Mesenchymal stem cell (in vitro differentiated cells and primary cell): Measurements from ENCODE around the gene MUC4.

ENCODE experiments used
- DNase-seq: peaks from one replicate; pipeline ENCODE4 v3.0.0-alpha.2; 2013
- H2AFZ ChIP-seq: one replicate; pipeline ENCODE4 v1.6.1; 2013; ENCODE audit warnings: low read depth, mild to moderate bottlenecking, control low read depth, inconsistent platforms, low read length, moderate library complexity
- H2AK5ac ChIP-seq: 2 replicates; pipeline ENCODE4 v1.6.1; 2013; ENCODE audit warnings: low read length, moderate library complexity, mild to moderate bottlenecking, inconsistent platforms; ENCODE audit not compliant: severe bottlenecking
- H2BK120ac ChIP-seq: one replicate; pipeline ENCODE4 v1.6.1; 2013; ENCODE audit warnings: low read depth, mild to moderate bottlenecking, inconsistent platforms, low read length, moderate library complexity
- H2BK12ac ChIP-seq, 2 experiments: one replicate each; pipeline ENCODE4 v1.6.1; 2013; ENCODE audit warnings: inconsistent platforms in 2 of 2, low read length in 2 of 2, mild to moderate bottlenecking in 2 of 2, moderate library complexity in 2 of 2, control low read depth in 1 of 2
- H2BK15ac ChIP-seq: one replicate; pipeline ENCODE4 v1.6.1; 2013; ENCODE audit warnings: mild to moderate bottlenecking, low read depth, inconsistent platforms; ENCODE audit not compliant: poor library complexity, severe bottlenecking
- H2BK5ac ChIP-seq: 2 replicates; pipeline ENCODE4 v1.6.1; 2013; ENCODE audit warnings: low read depth, mild to moderate bottlenecking, low read length, control low read depth, inconsistent platforms; ENCODE audit not compliant: poor library complexity, severe bottlenecking
- H3K14ac ChIP-seq, 2 experiments: one replicate each; pipeline ENCODE4 v1.6.1; 2013; ENCODE audit warnings: inconsistent platforms in 2 of 2, low read length in 2 of 2, control low read depth in 1 of 2, mild to moderate bottlenecking in 1 of 2, moderate library complexity in 1 of 2
- H3K18ac ChIP-seq, 2 experiments: one replicate each; pipeline ENCODE4 v1.6.1; 2013; ENCODE audit warnings: inconsistent platforms in 2 of 2, low read length in 2 of 2, control low read depth in 1 of 2, low read depth in 1 of 2, mild to moderate bottlenecking in 1 of 2
- H3K23ac ChIP-seq, 2 experiments: one replicate each; pipeline ENCODE4 v1.6.1; 2013; ENCODE audit warnings: inconsistent platforms in 2 of 2, low read length in 2 of 2, mild to moderate bottlenecking in 2 of 2, moderate library complexity in 2 of 2, control low read depth in 1 of 2
- H3K27ac ChIP-seq: 2 replicates; pipeline ENCODE4 v1.5.1; 2013; ENCODE audit warnings: mild to moderate bottlenecking, moderate library complexity, low read length, control low read depth, inconsistent platforms; ENCODE audit not compliant: poor library complexity, severe bottlenecking
- H3K27me3 ChIP-seq, 2 experiments: 2 replicates each; pipeline versions ENCODE4 v1.6.1 to v1.7.0; 2013; ENCODE audit warnings: low read length in 2 of 2, mild to moderate bottlenecking in 2 of 2, moderate library complexity in 2 of 2, control low read depth in 1 of 2, inconsistent platforms in 1 of 2; ENCODE audit not compliant: control insufficient read depth in 1 of 2, insufficient read depth in 1 of 2
- H3K36me3 ChIP-seq, 2 experiments: 2 replicates each; pipeline versions ENCODE4 v1.6.1 to v1.7.0; 2013; ENCODE audit warnings: low read length in 2 of 2, control low read depth in 1 of 2, inconsistent platforms in 1 of 2, low read depth in 1 of 2, mild to moderate bottlenecking in 1 of 2; ENCODE audit not compliant: insufficient read depth in 2 of 2, control insufficient read depth in 1 of 2
- H3K4ac ChIP-seq, 2 experiments: one replicate each; pipeline ENCODE4 v1.6.1; 2013; ENCODE audit warnings: inconsistent platforms in 2 of 2, low read length in 2 of 2, mild to moderate bottlenecking in 2 of 2, moderate library complexity in 2 of 2, control low read depth in 1 of 2, low read depth in 1 of 2
- H3K4me1 ChIP-seq: 2 replicates; pipeline ENCODE4 v1.6.1; 2013; ENCODE audit warnings: low read depth, low read length, control low read depth; ENCODE audit not compliant: control insufficient read depth, insufficient read depth
- H3K4me2 ChIP-seq: 2 replicates; pipeline ENCODE4 v1.6.1; 2013; ENCODE audit warnings: low read length, mild to moderate bottlenecking, inconsistent platforms; ENCODE audit not compliant: poor library complexity, severe bottlenecking
- H3K4me3 ChIP-seq, 2 experiments: 2 replicates each; pipeline versions ENCODE4 v1.5.1 to v1.7.0; 2013; ENCODE audit warnings: low read length in 2 of 2, mild to moderate bottlenecking in 2 of 2, control low read depth in 1 of 2, low read depth in 1 of 2; ENCODE audit not compliant: insufficient read depth in 1 of 2
- H3K79me1 ChIP-seq: replicated peaks from 2 replicates; pipeline ENCODE4 v1.6.1; 2013; ENCODE audit warnings: mild to moderate bottlenecking, control low read depth, low read length, inconsistent platforms; ENCODE audit not compliant: poor library complexity, severe bottlenecking
- H3K9ac ChIP-seq: 2 replicates; pipeline ENCODE4 v1.7.0; 2013; ENCODE audit warnings: mild to moderate bottlenecking, low read length, moderate library complexity
- H3K9me3 ChIP-seq: 2 replicates; pipeline ENCODE4 v1.7.0; 2013; ENCODE audit warnings: mild to moderate bottlenecking, low read length; ENCODE audit not compliant: control insufficient read depth
- H4K8ac ChIP-seq: one replicate; pipeline ENCODE4 v1.6.1; 2013; ENCODE audit warnings: inconsistent platforms, mild to moderate bottlenecking, low read length, moderate library complexity
- H4K91ac ChIP-seq: one replicate; pipeline ENCODE4 v1.6.1; 2013; ENCODE audit warnings: mild to moderate bottlenecking, low read length, inconsistent platforms
- WGBS: methylation state at CpG from one replicate; pipeline ENCODE4 v1.1.7; 2013; ENCODE audit warnings: mixed read lengths; 5-methylcytosine and 5-hydroxymethylcytosine counted together

MUC4 gene

GRCh38 chr3:195854628-195855294 is 43.0 kb upstream of the MUC4 start:
- no peak overlapping the region for H2AK5ac ChIP-seq
- H3K4me2 ChIP-seq, result no peak overlapping the region
- H3K4ac ChIP-seq, result no peak overlapping the region
- WGBS, result 88% methylated on average over 6 of the region's 9 CpGs
- no peaks in the 10 kb centered on the region for H3K36me3 ChIP-seq
- no peak overlapping the region for H2BK5ac ChIP-seq
- no peak overlapping the region for H2BK12ac ChIP-seq
- no peaks in the 10 kb centered on the region for H3K4me1 ChIP-seq
- H3K79me1 ChIP-seq, result no peaks in the 10 kb centered on the region
- no peak overlapping the region for H4K8ac ChIP-seq
- H3K14ac ChIP-seq, result no peak overlapping the region
- no peak overlapping the region for H4K91ac ChIP-seq
- H2BK120ac ChIP-seq, result no peak overlapping the region
- H2AFZ ChIP-seq, result no peak overlapping the region
- H3K9ac ChIP-seq, result no peak overlapping the region
- no peak overlapping the region for H3K18ac ChIP-seq
- H3K27me3 ChIP-seq, result peaks cover 3 to 11% of the 10 kb centered on the region in 2 experiments
- H3K9me3 ChIP-seq, result no peaks in the 10 kb centered on the region
- no peak overlapping the region for H3K4me3 ChIP-seq
- H3K23ac ChIP-seq, result no peak overlapping the region
- H3K27ac ChIP-seq, result no peak overlapping the region
- DNase-seq, result no peak
- H2BK15ac ChIP-seq, result no peak overlapping the region

GRCh38 chr3:195853996-195854395 is 42.3 kb upstream of the MUC4 start:
- H2AFZ ChIP-seq, result no peak overlapping the region
- H3K18ac ChIP-seq, result no peak overlapping the region
- no peak for DNase-seq
- H3K79me1 ChIP-seq, result no peaks in the 10 kb centered on the region
- H3K27ac ChIP-seq, result no peak overlapping the region
- no peaks in the 10 kb centered on the region for H3K9me3 ChIP-seq
- H3K36me3 ChIP-seq, result no peaks in the 10 kb centered on the region
- H4K91ac ChIP-seq, result no peak overlapping the region
- no peak overlapping the region for H3K4me2 ChIP-seq
- no peak overlapping the region for H2AK5ac ChIP-seq
- no peak overlapping the region for H2BK15ac ChIP-seq
- H4K8ac ChIP-seq, result no peak overlapping the region
- H2BK12ac ChIP-seq, result no peak overlapping the region
- H3K4ac ChIP-seq, result no peak overlapping the region
- WGBS, result 88% methylated on average over 14 of the region's 14 CpGs
- no peak overlapping the region for H3K9ac ChIP-seq
- no peak overlapping the region for H2BK5ac ChIP-seq
- H3K4me3 ChIP-seq, result no peak overlapping the region
- no peaks in the 10 kb centered on the region for H3K4me1 ChIP-seq
- H2BK120ac ChIP-seq, result no peak overlapping the region
- H3K27me3 ChIP-seq, result peaks cover 3 to 11% of the 10 kb centered on the region in 2 experiments
- no peak overlapping the region for H3K14ac ChIP-seq
- no peak overlapping the region for H3K23ac ChIP-seq

- no peak overlapping the region for H2AK5ac ChIP-seq
- no peak overlapping the region for H2BK5ac ChIP-seq
- H3K79me1 ChIP-seq, result no peaks in the 10 kb centered on the region
- no peak overlapping the region for H4K8ac ChIP-seq
- H3K9ac ChIP-seq, result no peak overlapping the region
- no peak overlapping the region for H2BK12ac ChIP-seq
- no peak overlapping the region for H3K4me3 ChIP-seq
- no peak overlapping the region for H2BK15ac ChIP-seq
- H3K4ac ChIP-seq, result no peak overlapping the region
- no peak overlapping the region for H3K23ac ChIP-seq
- H3K27ac ChIP-seq, result no peak overlapping the region
- H3K14ac ChIP-seq, result no peak overlapping the region
- no peak overlapping the region for H3K18ac ChIP-seq
- H3K4me2 ChIP-seq, result no peak overlapping the region
- no peaks in the 10 kb centered on the region for H3K36me3 ChIP-seq
- 93% methylated on average over 20 of the region's 20 CpGs for WGBS
- H3K27me3 ChIP-seq, result peaks cover 3 to 11% of the 10 kb centered on the region in 2 experiments
- no peaks in the 10 kb centered on the region for H3K4me1 ChIP-seq
- H3K9me3 ChIP-seq, result no peaks in the 10 kb centered on the region
- DNase-seq, result no peak
- H2BK120ac ChIP-seq, result no peak overlapping the region
- no peak overlapping the region for H4K91ac ChIP-seq
- no peak overlapping the region for H2AFZ ChIP-seq
These were observed 41.3 kb upstream of the MUC4 start for GRCh38 chr3:195853036-195853435.

GRCh38 chr3:195850857-195851543 is 39.3 kb upstream of the MUC4 start:
- no peak overlapping the region for H3K23ac ChIP-seq
- no peak overlapping the region for H2BK12ac ChIP-seq
- H3K9ac ChIP-seq, result peak overlapping the region; percentile 19
- H3K36me3 ChIP-seq, result no peaks in the 10 kb centered on the region
- H3K14ac ChIP-seq, result no peak overlapping the region
- 50% methylated on average over 31 of the region's 31 CpGs for WGBS
- peak; percentile 88 for DNase-seq
- H2AK5ac ChIP-seq, result no peak overlapping the region
- no peak overlapping the region for H3K27ac ChIP-seq
- no peak overlapping the region for H3K4me2 ChIP-seq
- peak overlapping the region in 1 of 2 experiments; percentile 62 for H3K4me3 ChIP-seq
- no peak overlapping the region for H4K8ac ChIP-seq
- no peak overlapping the region for H2BK15ac ChIP-seq
- H2AFZ ChIP-seq, result no peak overlapping the region
- H3K4me1 ChIP-seq, result peaks cover 8% of the 10 kb centered on the region
- H3K27me3 ChIP-seq, result peaks cover 3 to 11% of the 10 kb centered on the region in 2 experiments
- no peaks in the 10 kb centered on the region for H3K9me3 ChIP-seq
- no peak overlapping the region for H2BK5ac ChIP-seq
- H3K79me1 ChIP-seq, result no peaks in the 10 kb centered on the region
- no peak overlapping the region for H4K91ac ChIP-seq
- no peak overlapping the region for H3K4ac ChIP-seq
- H2BK120ac ChIP-seq, result no peak overlapping the region
- H3K18ac ChIP-seq, result no peak overlapping the region
